ENCODE data around the gene LIN7B. TPM values are rescaled to one million over a fixed set of nuclear protein-coding genes. Genes with fewer than 3 reads are reported as not detected.

LIN7B gene
- total RNA-seq, 2 donors from 2014 or later: 9.5 to 14.9 TPM

DNA sequence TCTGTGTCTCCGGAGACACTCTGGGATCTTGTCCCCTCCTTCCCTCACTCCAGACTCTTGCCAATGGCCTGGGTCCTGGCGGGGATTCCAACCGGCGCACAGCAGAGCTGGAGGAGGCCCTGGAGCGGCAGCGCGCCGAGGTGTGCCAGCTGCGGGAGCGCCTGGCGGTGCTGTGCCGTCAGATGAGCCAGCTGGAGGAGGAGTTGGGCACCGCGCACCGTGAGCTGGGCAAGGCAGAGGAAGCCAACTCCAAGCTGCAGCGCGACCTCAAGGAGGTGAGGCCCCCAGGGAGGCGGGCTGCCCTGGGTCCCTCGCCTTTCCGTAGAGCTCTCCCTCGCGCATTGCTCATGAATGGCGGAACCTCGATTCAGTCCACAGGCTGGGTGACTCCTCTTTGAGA lies 16.2 kb downstream of the LIN7B start:
- peaks cover 35% of the 10 kb centered on the region for H3K27me3 Mint-ChIP-seq (ENCODE audit: insufficient read depth)
- 91 to 94% methylated on average over 14 to 24 of the region's 24 CpGs for WGBS, 2 experiments (ENCODE audit: insufficient coverage in 1 of 2, insufficient read length in 1 of 2)
- no peaks in the 10 kb centered on the region for H3K36me3 Mint-ChIP-seq (ENCODE audit: low read depth)
- Histone ChIP-seq H3K9ac (ENCODE audit: extremely low read depth, low read length, poor library complexity, severe bottlenecking) (no peak overlapping the region), H3K27ac (ENCODE audit: low read depth, low read length) (no peak overlapping the region), H3K4me3 (ENCODE audit: low read length) (no peak overlapping the region), H3K36me3 (ENCODE audit: control insufficient read depth, insufficient read depth, low read length) (no peaks in the 10 kb centered on the region), H3K9me3 (ENCODE audit: control insufficient read depth, low read length) (no peaks in the 10 kb centered on the region), H3K4me1 (ENCODE audit: control insufficient read depth, insufficient read depth, low read length) (no peaks in the 10 kb centered on the region), H3K27me3 (ENCODE audit: control insufficient read depth, insufficient read depth, low read length, poor library complexity, severe bottlenecking) (no peaks in the 10 kb centered on the region)
- H3K4me1 Mint-ChIP-seq: peaks cover 3% of the 10 kb centered on the region
- DNase-seq: no peak
- H3K9me3 Mint-ChIP-seq: no peaks in the 10 kb centered on the region
- H3K4me3 Mint-ChIP-seq: no peak overlapping the region
- TF ChIP-seq, protein P1, sequence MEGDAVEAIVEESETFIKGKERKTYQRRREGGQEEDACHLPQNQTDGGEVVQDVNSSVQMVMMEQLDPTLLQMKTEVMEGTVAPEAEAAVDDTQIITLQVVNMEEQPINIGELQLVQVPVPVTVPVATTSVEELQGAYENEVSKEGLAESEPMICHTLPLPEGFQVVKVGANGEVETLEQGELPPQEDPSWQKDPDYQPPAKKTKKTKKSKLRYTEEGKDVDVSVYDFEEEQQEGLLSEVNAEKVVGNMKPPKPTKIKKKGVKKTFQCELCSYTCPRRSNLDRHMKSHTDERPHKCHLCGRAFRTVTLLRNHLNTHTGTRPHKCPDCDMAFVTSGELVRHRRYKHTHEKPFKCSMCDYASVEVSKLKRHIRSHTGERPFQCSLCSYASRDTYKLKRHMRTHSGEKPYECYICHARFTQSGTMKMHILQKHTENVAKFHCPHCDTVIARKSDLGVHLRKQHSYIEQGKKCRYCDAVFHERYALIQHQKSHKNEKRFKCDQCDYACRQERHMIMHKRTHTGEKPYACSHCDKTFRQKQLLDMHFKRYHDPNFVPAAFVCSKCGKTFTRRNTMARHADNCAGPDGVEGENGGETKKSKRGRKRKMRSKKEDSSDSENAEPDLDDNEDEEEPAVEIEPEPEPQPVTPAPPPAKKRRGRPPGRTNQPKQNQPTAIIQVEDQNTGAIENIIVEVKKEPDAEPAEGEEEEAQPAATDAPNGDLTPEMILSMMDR (conservative IDR thresholded peaks at IDR 0.05): no peak
- no peak overlapping the region for H3K27ac Mint-ChIP-seq

DNA sequence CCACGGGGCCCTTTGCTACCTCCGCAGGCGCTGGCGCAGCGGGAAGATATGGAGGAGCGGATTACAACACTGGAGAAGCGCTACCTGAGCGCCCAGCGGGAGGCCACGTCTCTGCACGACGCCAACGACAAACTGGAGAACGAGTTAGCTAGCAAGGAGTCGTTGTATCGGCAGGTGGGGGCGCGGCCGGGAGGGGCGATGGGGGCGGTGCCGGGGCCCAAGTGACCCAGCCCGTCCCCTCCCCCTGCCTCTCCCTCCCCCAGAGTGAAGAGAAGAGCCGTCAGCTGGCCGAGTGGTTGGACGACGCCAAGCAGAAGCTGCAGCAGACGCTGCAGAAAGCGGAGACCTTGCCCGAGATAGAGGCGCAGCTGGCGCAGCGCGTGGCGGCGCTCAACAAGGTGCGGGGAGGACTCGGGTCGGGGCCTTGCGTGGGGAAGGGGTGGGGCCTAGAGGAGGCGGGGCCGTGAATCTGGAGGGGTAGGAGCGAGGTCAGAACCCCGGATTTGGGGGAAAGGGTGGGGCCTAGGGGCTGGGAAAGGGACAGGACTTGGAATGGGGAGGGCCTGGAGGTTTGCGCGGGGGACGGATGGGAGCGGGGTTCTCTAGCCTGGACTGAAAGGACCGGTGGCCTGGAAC lies 18.9 kb downstream of the LIN7B start:
- H3K4me1 ChIP-seq (ENCODE audit: control insufficient read depth, insufficient read depth, low read length): no peaks in the 10 kb centered on the region
- Mint-ChIP-seq H3K4me3 (peak overlapping the region; percentile 55), H3K27ac (peak overlapping the region; percentile 84), H3K9me3 (peaks cover 2% of the 10 kb centered on the region), H3K4me1 (peaks cover 3% of the 10 kb centered on the region), H3K27me3 (ENCODE audit: insufficient read depth) (peaks cover 27% of the 10 kb centered on the region), H3K36me3 (ENCODE audit: low read depth) (peaks cover 4% of the 10 kb centered on the region)
- H3K9me3 ChIP-seq (ENCODE audit: control insufficient read depth, low read length): no peaks in the 10 kb centered on the region
- TF ChIP-seq, protein P1 (conservative IDR thresholded peaks at IDR 0.05): no peak
- peak; percentile 90 for DNase-seq
- H3K27me3 ChIP-seq (ENCODE audit: control insufficient read depth, insufficient read depth, low read length, poor library complexity, severe bottlenecking): no peaks in the 10 kb centered on the region
- 76 to 90% methylated on average over 27 to 49 of the region's 49 CpGs for WGBS, 2 experiments (ENCODE audit: insufficient coverage in 1 of 2, insufficient read length in 1 of 2)
- no peaks in the 10 kb centered on the region for H3K36me3 ChIP-seq (ENCODE audit: control insufficient read depth, insufficient read depth, low read length)
- H3K27ac ChIP-seq (ENCODE audit: low read depth, low read length): no peak overlapping the region
- H3K4me3 ChIP-seq (ENCODE audit: low read length): no peak overlapping the region
- no peak overlapping the region for H3K9ac ChIP-seq (ENCODE audit: extremely low read depth, low read length, poor library complexity, severe bottlenecking)

DNA sequence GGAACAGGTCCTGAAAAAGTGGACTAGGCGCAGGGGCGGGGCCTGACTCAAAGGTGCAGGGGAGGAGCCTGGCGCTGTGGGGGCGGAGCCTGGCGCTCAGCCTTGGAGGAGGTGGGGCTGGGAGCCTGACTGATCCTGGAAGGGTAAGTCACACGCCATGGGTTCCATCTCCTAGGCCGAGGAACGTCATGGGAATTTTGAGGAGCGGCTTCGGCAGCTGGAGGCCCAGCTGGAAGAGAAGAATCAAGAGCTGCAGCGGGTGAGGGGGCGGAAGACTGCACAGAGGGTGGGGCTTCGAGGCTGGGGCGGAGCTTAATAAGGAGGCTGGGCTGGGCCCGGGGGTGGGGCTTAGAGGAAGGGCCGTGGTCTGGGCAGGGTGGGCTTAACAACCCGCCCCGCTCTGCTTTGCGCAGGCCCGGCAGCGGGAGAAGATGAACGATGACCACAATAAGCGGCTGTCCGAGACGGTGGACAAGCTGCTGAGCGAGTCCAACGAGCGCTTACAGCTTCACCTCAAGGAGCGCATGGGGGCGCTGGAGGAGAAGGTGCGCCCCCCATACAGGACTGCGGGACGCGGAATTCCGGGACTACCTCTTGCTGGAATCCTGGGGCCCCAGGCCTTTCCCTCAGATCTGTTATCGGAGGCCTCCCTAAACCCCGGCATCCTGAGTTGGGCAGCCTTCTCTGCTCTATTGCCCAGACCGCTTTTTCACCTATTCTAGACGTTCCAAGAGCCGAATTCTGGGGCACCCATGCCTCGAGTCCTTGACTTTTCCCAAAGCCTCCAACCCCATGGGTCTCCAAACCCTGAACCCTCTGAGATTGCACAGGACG lies 19.7 kb downstream of the LIN7B start:
- H3K4me3 ChIP-seq (ENCODE audit: low read length): no peak overlapping the region
- H3K9me3 ChIP-seq (ENCODE audit: control insufficient read depth, low read length): no peaks in the 10 kb centered on the region
- Mint-ChIP-seq H3K27me3 (ENCODE audit: insufficient read depth) (peaks cover 24% of the 10 kb centered on the region), H3K9me3 (peaks cover 2% of the 10 kb centered on the region), H3K4me1 (peaks cover 3% of the 10 kb centered on the region), H3K36me3 (ENCODE audit: low read depth) (peaks cover 4% of the 10 kb centered on the region), H3K27ac (peak overlapping the region; percentile 84), H3K4me3 (peak overlapping the region; percentile 55)
- H3K36me3 ChIP-seq (ENCODE audit: control insufficient read depth, insufficient read depth, low read length): no peaks in the 10 kb centered on the region
- H3K4me1 ChIP-seq (ENCODE audit: control insufficient read depth, insufficient read depth, low read length): no peaks in the 10 kb centered on the region
- peak; percentile 95 for DNase-seq
- no peaks in the 10 kb centered on the region for H3K27me3 ChIP-seq (ENCODE audit: control insufficient read depth, insufficient read depth, low read length, poor library complexity, severe bottlenecking)
- 93 to 96% methylated on average over 36 to 42 of the region's 42 CpGs for WGBS, 2 experiments (ENCODE audit: insufficient coverage in 1 of 2, insufficient read length in 1 of 2)
- TF ChIP-seq, protein P1 (conservative IDR thresholded peaks at IDR 0.05): no peak
- H3K27ac ChIP-seq (ENCODE audit: low read depth, low read length): no peak overlapping the region
- no peak overlapping the region for H3K9ac ChIP-seq (ENCODE audit: extremely low read depth, low read length, poor library complexity, severe bottlenecking)
